HCT116 (cell line): Measurements from ENCODE around the gene NENF. TPM values are rescaled to one million over a fixed set of nuclear protein-coding genes. Genes with fewer than 3 reads are reported as not detected.

Experiments
- ATAC-seq: fragments of 200-7000 bp; cut with Tn5 transposase; 2 replicates; pipeline ENCODE4 v1.9.1; 2020; ENCODE audit warnings: mild to moderate bottlenecking, moderate library complexity
- BruUV-seq: library from RNA; stranded (reverse); fragments of 400-500 nt; replicated peaks from 2 replicates; lab custom pipeline; 2021; lab: Mats Ljungman, UMichigan
- CTCF ChIA-PET: fragments of 300-600 bp; sonication (Branson Sonifier 250); formaldehyde crosslinking; loops from one replicate; lab custom pipeline; 2021; ENCODE audit warnings: antibody characterized with exemption; lab: Charles Lee
- POLR2A ChIA-PET: fragments of 300-600, 350-600 bp; sonication (Branson Sonifier 250); formaldehyde crosslinking; loops from one replicate; lab custom pipeline; 2021; ENCODE audit warnings: antibody characterized with exemption; lab: Charles Lee
- RAD21 ChIA-PET, 2 experiments: fragments of 300-600 bp; sonication (Branson Sonifier 250); formaldehyde crosslinking; loops; one replicate each; lab custom pipeline; 2023; ENCODE audit warnings: low total read pairs in 2 of 2; ENCODE audit not compliant: uncharacterized antibody in 2 of 2, unreplicated experiment in 2 of 2, low non-redundant PET in 1 of 2; lab: Charles Lee
- DNase-seq: peaks from one replicate; pipeline ENCODE4 v3.0.0-alpha.2; 2010; ENCODE audit warnings: low read depth, low spot score
- H2AFZ ChIP-seq: fragments of 200-600 bp; shearing (Covaris generic), sonication (generic); 2 replicates; pipeline ENCODE4 v1.6.1; 2017; ENCODE audit warnings: low read depth, mixed run types, mixed read lengths, antibody characterized with exemption, low read length; ENCODE audit not compliant: poor library complexity, severe bottlenecking
- H3K27ac ChIP-seq: 2 replicates; pipeline ENCODE4 v1.5.1; 2012; ENCODE audit warnings: low read depth, low read length
- H3K27me3 ChIP-seq: fragments of 200-600 bp; sonication (generic); 2 replicates; pipeline ENCODE4 v1.6.1; 2016; ENCODE audit warnings: mixed run types, low read length, mixed read lengths; ENCODE audit not compliant: insufficient read depth
- H3K36me3 ChIP-seq, 2 experiments: fragments of 200-500 bp in 1 of 2; fragments of 200-600 bp in 1 of 2; sonication (Bioruptor generic) in 1 of 2; sonication (generic) in 1 of 2; 2 replicates each; pipeline versions ENCODE4 v1.5.1 to v1.6.1; 2014 to 2016; ENCODE audit warnings: low read length in 2 of 2, inconsistent platforms in 1 of 2, mixed read lengths in 1 of 2, mixed run types in 1 of 2; ENCODE audit not compliant: insufficient read depth in 2 of 2, control insufficient read depth in 1 of 2
- H3K4me1 ChIP-seq, 2 experiments: fragments of 200-600 bp in 1 of 2; sonication (generic) in 1 of 2; 2 replicates each; pipeline versions ENCODE4 v1.5.1 to v1.6.1; 2012 to 2017; ENCODE audit warnings: low read length in 2 of 2, inconsistent platforms in 1 of 2, mild to moderate bottlenecking in 1 of 2, mixed read lengths in 1 of 2, mixed run types in 1 of 2, moderate library complexity in 1 of 2; ENCODE audit not compliant: insufficient read depth in 2 of 2, control insufficient read depth in 1 of 2
- H3K4me2 ChIP-seq: fragments of 200-600 bp; sonication (generic); 2 replicates; pipeline ENCODE4 v1.6.1; 2017; ENCODE audit warnings: mixed run types, low read length, mixed read lengths
- H3K4me3 ChIP-seq, 2 experiments: fragments of 200-600 bp in 1 of 2; sonication (generic) in 1 of 2; replicated peaks in 1 of 2; 2 replicates each; pipeline ENCODE4 v1.5.1; 2011 to 2016; ENCODE audit warnings: low read length in 2 of 2, control low read depth in 1 of 2, low read depth in 1 of 2, mild to moderate bottlenecking in 1 of 2, mixed read lengths in 1 of 2, mixed run types in 1 of 2
- H3K79me2 ChIP-seq: fragments of 200-600 bp; sonication (generic); 2 replicates; pipeline ENCODE4 v1.6.1; 2017; ENCODE audit warnings: mild to moderate bottlenecking, mixed run types, low read length, moderate library complexity, mixed read lengths; ENCODE audit not compliant: insufficient read depth
- H3K9ac ChIP-seq: fragments of 200-600 bp; sonication (generic); 2 replicates; pipeline ENCODE4 v1.6.1; 2016; ENCODE audit warnings: low read length, mixed read lengths
- H3K9me2 ChIP-seq: fragments of 200-600 bp; sonication (generic), shearing (Covaris generic); 2 replicates; pipeline ENCODE4 v1.6.1; 2017; ENCODE audit warnings: mixed run types, mild to moderate bottlenecking, moderate library complexity; ENCODE audit not compliant: insufficient read depth
- H3K9me3 ChIP-seq, 2 experiments: fragments of 200-500 bp in 1 of 2; fragments of 200-600 bp in 1 of 2; sonication (Bioruptor generic) in 1 of 2; sonication (generic) in 1 of 2; 2 replicates each; pipeline ENCODE4 v1.6.1; 2014 to 2017; ENCODE audit warnings: low read length in 2 of 2, mixed read lengths in 2 of 2, inconsistent platforms in 1 of 2, low read depth in 1 of 2, mild to moderate bottlenecking in 1 of 2, mixed run types in 1 of 2, moderate library complexity in 1 of 2; ENCODE audit not compliant: control insufficient read depth in 1 of 2, insufficient read depth in 1 of 2
- H4K20me1 ChIP-seq: fragments of 200-600 bp; sonication (generic), shearing (Covaris generic); 2 replicates; pipeline ENCODE4 v1.6.1; 2017; ENCODE audit warnings: mixed run types, mild to moderate bottlenecking, moderate library complexity; ENCODE audit not compliant: insufficient read depth
- CBX3 ChIP-seq: IDR thresholded peaks from 2 replicates; pipeline ENCODE4 v1.6.1; 2012; ENCODE audit warnings: low read depth
- CTCF ChIP-seq, 3 experiments: fragments of 200-600 bp in 1 of 3; sonication (generic) in 1 of 3; IDR thresholded peaks in 2 of 3; conservative IDR thresholded peaks in 1 of 3; 2 replicates each; pipeline ENCODE4 v1.5.1; 2012 to 2017; ENCODE audit warnings: low read depth in 2 of 3, low read length in 2 of 3, antibody characterized with exemption in 1 of 3, borderline replicate concordance in 1 of 3, control low read depth in 1 of 3, mild to moderate bottlenecking in 1 of 3, mixed read lengths in 1 of 3, mixed run types in 1 of 3, moderate library complexity in 1 of 3; ENCODE audit not compliant: insufficient read depth in 1 of 3
- EGR1 ChIP-seq: IDR thresholded peaks from 2 replicates; pipeline ENCODE4 v1.6.1; 2012; ENCODE audit warnings: low read depth
- ELF1 ChIP-seq: IDR thresholded peaks from 2 replicates; pipeline ENCODE4 v1.6.1; 2012; ENCODE audit warnings: low read depth, borderline replicate concordance
- EZH2phosphoT487 ChIP-seq: fragments of 200-600 bp; IDR thresholded peaks from 2 replicates; pipeline ENCODE4 v1.6.1; 2018; ENCODE audit warnings: antibody characterized with exemption, borderline replicate concordance
- FOSL1 ChIP-seq: IDR thresholded peaks from 2 replicates; pipeline ENCODE4 v1.6.1; 2012; ENCODE audit warnings: low read depth
- JUND ChIP-seq: IDR thresholded peaks from 2 replicates; pipeline ENCODE4 v1.6.1; 2012
- MAX ChIP-seq: IDR thresholded peaks from 2 replicates; pipeline ENCODE4 v1.6.1; 2012
- POLR2A ChIP-seq: IDR thresholded peaks from 2 replicates; pipeline ENCODE4 v1.7.0; 2011; ENCODE audit warnings: borderline replicate concordance; ENCODE audit not compliant: insufficient read depth, insufficient read length; ENCODE audit errors: extremely low read depth
- POLR2AphosphoS5 ChIP-seq: IDR thresholded peaks from 2 replicates; pipeline ENCODE4 v1.6.1; 2011; ENCODE audit warnings: mild to moderate bottlenecking, low read depth, low read length, moderate library complexity
- REST ChIP-seq: IDR thresholded peaks from 2 replicates; pipeline ENCODE4 v1.6.1; 2012; ENCODE audit warnings: low read depth
- SIN3A ChIP-seq: IDR thresholded peaks from 2 replicates; pipeline ENCODE4 v1.6.1; 2012; ENCODE audit warnings: low read depth
- SP1 ChIP-seq: IDR thresholded peaks from 2 replicates; pipeline ENCODE4 v1.6.1; 2012; ENCODE audit warnings: low read depth
- TCF7L2 ChIP-seq: IDR thresholded peaks from 2 replicates; pipeline ENCODE4 v1.7.0; 2011; ENCODE audit warnings: borderline replicate concordance, inconsistent platforms; ENCODE audit not compliant: insufficient read depth, insufficient read length; ENCODE audit errors: extremely low read depth
- YY1 ChIP-seq: IDR thresholded peaks from 2 replicates; pipeline ENCODE4 v1.6.1; 2011; ENCODE audit warnings: low read length, low read depth, moderate library complexity, mild to moderate bottlenecking; ENCODE audit not compliant: insufficient replicate concordance; ENCODE audit errors: extremely low read depth
- ZBTB33 ChIP-seq: IDR thresholded peaks from 2 replicates; pipeline ENCODE4 v1.6.1; 2011; ENCODE audit warnings: mild to moderate bottlenecking, low read length, moderate library complexity; ENCODE audit not compliant: insufficient replicate concordance; ENCODE audit errors: extremely low read depth
- ZNF274 ChIP-seq: fragments of 200-500 bp; sonication (Bioruptor generic); IDR thresholded peaks from 2 replicates; pipeline ENCODE4 v1.6.1; 2014; ENCODE audit warnings: mild to moderate bottlenecking, low read depth, low read length, inconsistent platforms
- intact Hi-C: fragments of 100-400 bp; cut with micrococcal nuclease; formaldehyde crosslinking; loops from 2 replicates; pipeline ENCODE4 v1.10.0; 2022
- total RNA-seq: library from RNA; stranded (reverse); gene quantifications from one replicate; pipeline ENCODE4 v1.2.1, GENCODE V29; 2021; ENCODE audit not compliant: unreplicated experiment

NENF gene
- total RNA-seq, 1 experiment from 2014 or later, result 78.4 TPM

- H3K27me3 ChIP-seq, result no peaks in the 10 kb centered on the region
- ChIA-PET POLR2A (no interaction called here), CTCF (interaction anchor here (0.6 to 0.7 kb wide), 2 partner anchors 41 to 379 kb away, joined by 3 to 4 read pairs; partner anchors contain the start of genes DTL and INTS7), RAD21 (no interaction called here)
- no peaks in the 10 kb centered on the region for H3K9me3 ChIP-seq
- TF ChIP-seq ELF1, result no peak
- TF ChIP-seq YY1, result peak; percentile 75
- peak; percentile 95 for TF ChIP-seq POLR2AphosphoS5
- TF ChIP-seq SP1, result no peak; the same call in 1 of the 2 replicates
- peak; percentile 44; the same call in 1 of the 2 replicates for TF ChIP-seq SIN3A
- no peak for TF ChIP-seq FOSL1
- TF ChIP-seq MAX, result peak; percentile 58
- TF ChIP-seq REST, result no peak
- TF ChIP-seq POLR2A, result peak; percentile 61
- no peak for TF ChIP-seq CTCF (IDR thresholded peaks at IDR 0.05 in 2 of 3, conservative IDR thresholded peaks at IDR 0.05 in 1 of 3; ENCODE audit: borderline replicate concordance in 1 of 3, insufficient read depth in 1 of 3, low read depth in 2 of 3, low read length in 2 of 3)
- no peak for TF ChIP-seq TCF7L2
- no peak for TF ChIP-seq JUND
- TF ChIP-seq EGR1, result no peak
- TF ChIP-seq ZNF274, result no peak
- TF ChIP-seq EZH2phosphoT487, result no peak
- no peak for TF ChIP-seq CBX3
- TF ChIP-seq ZBTB33, result no peak
- H3K9me2 ChIP-seq, result no peaks in the 10 kb centered on the region
- H3K27ac ChIP-seq, result peak within 1 kb of the TSS; percentile 21
- H3K9ac ChIP-seq, result peak within 1 kb of the TSS; percentile 80
- intact Hi-C loops, result no loop called here
- peak; percentile 92 for ATAC-seq
- peaks cover 7 to 15% of the 10 kb centered on the region in 2 experiments for H3K36me3 ChIP-seq
- peak; percentile 74 for DNase-seq
- H2AFZ ChIP-seq, result peak within 1 kb of the TSS; percentile 41
- H3K79me2 ChIP-seq, result peaks cover 30% of the 10 kb centered on the region
- no TSS peak for BruUV-seq
- H3K4me3 ChIP-seq, result peak within 1 kb of the TSS; percentile 84 to 85
- peaks cover 6 to 15% of the 10 kb centered on the region in 2 experiments for H3K4me1 ChIP-seq
- no peaks in the 10 kb centered on the region for H4K20me1 ChIP-seq
- peak within 1 kb of the TSS; percentile 81 for H3K4me2 ChIP-seq
Observed at GRCh38 chr1:212414328-212415106, 18.2 kb upstream of the NENF start, which contains the start of gene PACC1. TSS of gene PACC1 (minus strand) at chr1:212414886. CDS start at chr1:212414757, 129 bp downstream.
